OCI-LY1 (cell line): ENCODE measurements around the gene NCDN.

Source experiments
- EZH2 ChIP-seq: fragments of 200-600 bp; sonication (generic), shearing (Covaris generic); IDR thresholded peaks from 2 replicates; pipeline ENCODE4 v1.8.0; 2017; ENCODE audit warnings: borderline replicate concordance, mixed run types, mild to moderate bottlenecking, antibody characterized with exemption, low read length, moderate library complexity, mixed read lengths
- TF ChIP-seq, protein P1 (sequence below): fragments of 200-600 bp; sonication (generic), shearing (Covaris generic); IDR thresholded peaks from 2 replicates; pipeline ENCODE4 v1.5.1; 2017; ENCODE audit warnings: mild to moderate bottlenecking, antibody characterized with exemption, low read length, moderate library complexity, mixed read lengths

DNA sequence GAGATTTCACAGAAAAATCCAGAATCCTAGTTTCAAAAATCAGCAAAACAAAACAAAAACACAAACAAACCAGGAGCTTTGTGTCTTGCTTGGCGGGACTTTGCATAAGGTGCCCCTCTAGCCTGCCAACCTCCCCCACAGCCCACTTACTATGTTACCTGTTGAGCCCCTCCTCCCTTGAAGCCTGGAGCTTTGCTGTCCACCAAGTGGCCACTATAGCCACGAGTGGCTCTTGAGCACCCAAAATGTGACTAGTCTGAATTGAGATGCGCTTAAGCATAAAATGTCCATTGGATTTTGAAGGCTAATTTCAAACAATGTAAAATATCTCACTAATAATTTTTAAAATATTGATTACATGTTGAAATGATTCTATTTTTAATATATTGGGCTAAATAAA lies 27.7 kb downstream of the NCDN start:
- TF ChIP-seq, protein P1, sequence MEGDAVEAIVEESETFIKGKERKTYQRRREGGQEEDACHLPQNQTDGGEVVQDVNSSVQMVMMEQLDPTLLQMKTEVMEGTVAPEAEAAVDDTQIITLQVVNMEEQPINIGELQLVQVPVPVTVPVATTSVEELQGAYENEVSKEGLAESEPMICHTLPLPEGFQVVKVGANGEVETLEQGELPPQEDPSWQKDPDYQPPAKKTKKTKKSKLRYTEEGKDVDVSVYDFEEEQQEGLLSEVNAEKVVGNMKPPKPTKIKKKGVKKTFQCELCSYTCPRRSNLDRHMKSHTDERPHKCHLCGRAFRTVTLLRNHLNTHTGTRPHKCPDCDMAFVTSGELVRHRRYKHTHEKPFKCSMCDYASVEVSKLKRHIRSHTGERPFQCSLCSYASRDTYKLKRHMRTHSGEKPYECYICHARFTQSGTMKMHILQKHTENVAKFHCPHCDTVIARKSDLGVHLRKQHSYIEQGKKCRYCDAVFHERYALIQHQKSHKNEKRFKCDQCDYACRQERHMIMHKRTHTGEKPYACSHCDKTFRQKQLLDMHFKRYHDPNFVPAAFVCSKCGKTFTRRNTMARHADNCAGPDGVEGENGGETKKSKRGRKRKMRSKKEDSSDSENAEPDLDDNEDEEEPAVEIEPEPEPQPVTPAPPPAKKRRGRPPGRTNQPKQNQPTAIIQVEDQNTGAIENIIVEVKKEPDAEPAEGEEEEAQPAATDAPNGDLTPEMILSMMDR, result no peak
- TF ChIP-seq EZH2, result no peak
